Lower leg skin (tissue), 4 donors: Measurements from ENCODE around the gene PRTN3. TPM values are rescaled to one million over a fixed set of nuclear protein-coding genes. Genes with fewer than 3 reads are reported as not detected.

ENCODE experiments used
- DNase-seq, 2 donors: peaks; one replicate each; pipeline ENCODE4 v3.0.0-alpha.2; 2019; ENCODE audit warnings: low spot score in 2 of 2
- H3K4me3 ChIP-seq: fragments of 200-600 bp; sonication (generic); 2 replicates; pipeline ENCODE4 v1.5.1; 2017; ENCODE audit warnings: mild to moderate bottlenecking, low read depth; ENCODE audit not compliant: poor library complexity, severe bottlenecking
- CTCF ChIP-seq, 3 donors: fragments of 450-650 bp; IDR thresholded peaks; one replicate each; pipeline ENCODE4 v1.5.1; 2016; ENCODE audit warnings: antibody characterized with exemption in 3 of 3, mild to moderate bottlenecking in 3 of 3, moderate library complexity in 2 of 3
- POLR2A ChIP-seq, 2 donors: fragments of 450-650 bp; IDR thresholded peaks; one replicate each; pipeline ENCODE4 v1.6.1; 2016 to 2017; ENCODE audit warnings: antibody characterized with exemption in 2 of 2, mild to moderate bottlenecking in 1 of 2, moderate library complexity in 1 of 2
- WGBS, 2 donors: methylation state at CpG; one replicate each; pipeline ENCODE4 v1.1.5; 2018; 5-methylcytosine and 5-hydroxymethylcytosine counted together
- intact Hi-C: fragments of 100-400 bp; cut with DNase I; formaldehyde crosslinking; loops from one replicate; pipeline ENCODE4 v1.15.0; 2023; ENCODE audit warnings: low total_unique reads
- total RNA-seq, 4 donors: library from RNA; depleted of rRNA; stranded (reverse); fragments of >200 nt; gene quantifications; one replicate each; pipeline ENCODE4 v1.1.0, GENCODE V29; 2016

The PRTN3 gene
- total RNA-seq, 4 donors from 2014 or later, result 0.86 TPM; not detected in 3

GRCh38 chr19:827314-827709, 13.5 kb upstream of the PRTN3 start:
- WGBS, 2 donors, result 84 to 94% methylated on average over 10 to 11 of the region's 11 CpGs
- DNase-seq, result peak in 1 of 2 donors; percentile 83
- intact Hi-C loops, result no loop called here
- H3K4me3 ChIP-seq, result no peak overlapping the region
- TF ChIP-seq POLR2A (IDR thresholded peaks at IDR 0.05), result no peak

- WGBS, 2 donors, result 61 to 75% methylated on average over 11 to 33 of the region's 33 CpGs
- intact Hi-C loops, result no loop called here
- no peak for TF ChIP-seq CTCF (IDR thresholded peaks at IDR 0.05)
- no peak for TF ChIP-seq POLR2A (IDR thresholded peaks at IDR 0.05)
- no peak within 1 kb of the TSS for H3K4me3 ChIP-seq
- DNase-seq, result peak in 1 of 2 donors; percentile 39
Observed at GRCh38 chr19:827710-828321, 13.0 kb upstream of the PRTN3 start, which contains the start of gene AZU1. Gene AZU1 (plus strand): TSS chr19:827837. CDS start chr19:827847, 10 bp downstream.

- DNase-seq, result no peak
- intact Hi-C loops, result no loop called here
- H3K4me3 ChIP-seq, result no peak overlapping the region
- WGBS, 2 donors, result 53 to 64% methylated on average over 18 of the region's 18 CpGs
- TF ChIP-seq POLR2A (IDR thresholded peaks at IDR 0.05) (no peak), CTCF (IDR thresholded peaks at IDR 0.05) (no peak)
Observed at GRCh38 chr19:829129-829758, 11.6 kb upstream of the PRTN3 start.

GRCh38 chr19:831407-832369, 9.1 kb upstream of the PRTN3 start:
- H3K4me3 ChIP-seq, result no peak overlapping the region
- TF ChIP-seq POLR2A (IDR thresholded peaks at IDR 0.05), result no peak
- TF ChIP-seq CTCF (IDR thresholded peaks at IDR 0.05), result no peak
- no peak for DNase-seq
- WGBS, 2 donors, result 51 to 53% methylated on average over 32 to 37 of the region's 38 CpGs
- intact Hi-C loops, result no loop called here

GRCh38 chr19:834216-834615, 6.6 kb upstream of the PRTN3 start:
- TF ChIP-seq CTCF (IDR thresholded peaks at IDR 0.05) (no peak), POLR2A (IDR thresholded peaks at IDR 0.05) (no peak)
- no peak overlapping the region for H3K4me3 ChIP-seq
- DNase-seq, result no peak
- intact Hi-C loops, result no loop called here
- WGBS, 2 donors, result 71 to 79% methylated on average over 24 of the region's 24 CpGs
